Suprapubic skin (tissue), 4 donors: ENCODE data around the gene XAB2.

Source experiments
- CTCF ChIP-seq, 2 donors: fragments of 200-600 bp in 1 of 2; fragments of 450-650 bp in 1 of 2; sonication (generic) in 1 of 2; IDR thresholded peaks; one replicate each; pipeline ENCODE4 v1.5.1; 2016 to 2019; ENCODE audit warnings: antibody characterized with exemption in 2 of 2, mild to moderate bottlenecking in 1 of 2, moderate library complexity in 1 of 2
- EP300 ChIP-seq: sonication (generic); formaldehyde crosslinking; IDR thresholded peaks from one replicate; pipeline ENCODE4 v1.6.1; 2017; ENCODE audit warnings: antibody characterized with exemption
- POLR2A ChIP-seq, 2 donors: fragments of 450-650 bp; IDR thresholded peaks; one replicate each; pipeline ENCODE4 v1.6.1; 2017; ENCODE audit warnings: antibody characterized with exemption in 2 of 2, mild to moderate bottlenecking in 2 of 2, moderate library complexity in 2 of 2
- POLR2AphosphoS5 ChIP-seq, 3 donors: sonication (generic); formaldehyde crosslinking; IDR thresholded peaks; one replicate each; pipeline ENCODE4 v1.6.1; 2017; ENCODE audit warnings: antibody characterized with exemption in 3 of 3

DNA sequence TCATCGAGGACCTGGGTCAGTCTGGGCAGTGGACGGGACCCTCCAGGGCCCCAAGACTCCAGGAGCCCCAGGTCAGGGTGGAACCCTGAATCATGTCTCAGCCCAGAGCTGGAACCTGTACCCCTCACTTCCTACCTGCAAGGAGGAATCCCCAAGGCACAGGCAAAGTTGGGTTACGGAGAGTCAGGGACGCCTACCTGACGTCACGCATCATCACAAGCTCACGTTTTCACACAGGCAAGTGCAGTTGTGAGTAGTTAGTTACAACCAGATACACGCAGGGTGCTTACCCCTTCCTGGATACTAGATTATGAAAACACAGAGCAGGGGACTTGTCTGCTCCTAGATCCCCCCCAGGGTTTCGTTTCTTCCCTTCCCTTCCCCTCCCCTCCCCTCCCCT is 41.4 kb upstream of the XAB2 start:
- TF ChIP-seq CTCF (IDR thresholded peaks at IDR 0.05) = no peak
- no peak for TF ChIP-seq EP300
- TF ChIP-seq POLR2A (IDR thresholded peaks at IDR 0.05) = no peak
- TF ChIP-seq POLR2AphosphoS5 (IDR thresholded peaks at IDR 0.05) = no peak
